PC-9 (cell line): Measurements from ENCODE around the gene SLC38A8. TPM values are rescaled to one million over a fixed set of nuclear protein-coding genes. Genes with fewer than 3 reads are reported as not detected.

ENCODE experiments used
- BruUV-seq: library from RNA; stranded (reverse); fragments of 400-500 nt; replicated peaks from 2 replicates; lab custom pipeline; 2021; lab: Mats Ljungman, UMichigan
- CTCF ChIA-PET: fragments of 300-600 bp; sonication (Branson Sonifier 250); formaldehyde crosslinking; loops from one replicate; lab custom pipeline; 2022; ENCODE audit warnings: antibody characterized with exemption; lab: Charles Lee
- POLR2A ChIA-PET: fragments of 300-600 bp; sonication (Branson Sonifier 250); formaldehyde crosslinking; loops from one replicate; lab custom pipeline; 2022; ENCODE audit warnings: antibody characterized with exemption; ENCODE audit not compliant: unreplicated experiment; lab: Charles Lee
- DNase-seq, 2 experiments: peaks; one replicate each; pipeline versions ENCODE4 v3.0.0 to v3.0.0-alpha.2; 2015 to 2022; ENCODE audit warnings: mixed read lengths in 1 of 2
- H2AFZ ChIP-seq: fragments of 200-600 bp; sonication (generic); 2 replicates; pipeline ENCODE4 v1.8.1; 2017; ENCODE audit warnings: antibody characterized with exemption
- H3F3A ChIP-seq: fragments of 200-600 bp; sonication (generic); 2 replicates; pipeline ENCODE4 v1.8.1; 2017; ENCODE audit warnings: antibody characterized with exemption, mild to moderate bottlenecking, low read depth; ENCODE audit not compliant: insufficient read depth
- H3K27ac ChIP-seq: fragments of 200-600 bp; sonication (generic); 2 replicates; pipeline ENCODE4 v1.6.1; 2016; ENCODE audit warnings: mixed run types
- H3K27me3 ChIP-seq: fragments of 200-600 bp; sonication (generic); 2 replicates; pipeline ENCODE4 v1.6.1; 2016; ENCODE audit warnings: low read depth, mixed run types; ENCODE audit not compliant: insufficient read depth
- H3K36me3 ChIP-seq: fragments of 200-600 bp; sonication (generic); 2 replicates; pipeline ENCODE4 v1.6.1; 2016; ENCODE audit warnings: low read depth, mixed run types
- H3K4me1 ChIP-seq: fragments of 200-600 bp; sonication (generic); replicated peaks from 2 replicates; pipeline ENCODE4 v1.6.1; 2016; ENCODE audit warnings: mixed run types; ENCODE audit not compliant: insufficient read depth
- H3K4me2 ChIP-seq: fragments of 200-600 bp; sonication (generic); 2 replicates; pipeline ENCODE4 v1.6.1; 2017; ENCODE audit warnings: mixed run types
- H3K4me3 ChIP-seq: fragments of 200-600 bp; sonication (generic); 2 replicates; pipeline ENCODE4 v1.6.1; 2016; ENCODE audit warnings: mixed run types
- H3K79me2 ChIP-seq: fragments of 200-600 bp; sonication (generic); 2 replicates; pipeline ENCODE4 v1.6.1; 2017; ENCODE audit warnings: low read depth, mixed run types
- H3K9me2 ChIP-seq: fragments of 200-600 bp; sonication (generic); 2 replicates; pipeline ENCODE4 v1.8.1; 2017; ENCODE audit warnings: mild to moderate bottlenecking; ENCODE audit not compliant: insufficient read depth
- H3K9me3 ChIP-seq: fragments of 200-600 bp; sonication (generic); 2 replicates; pipeline ENCODE4 v1.8.1; 2016; ENCODE audit warnings: low read depth; ENCODE audit not compliant: insufficient read depth
- H4K20me1 ChIP-seq: fragments of 200-600 bp; sonication (generic); 2 replicates; pipeline ENCODE4 v1.8.1; 2017; ENCODE audit not compliant: insufficient read depth
- CTCF ChIP-seq: fragments of 200-600 bp; sonication (generic); conservative IDR thresholded peaks from 2 replicates; pipeline ENCODE4 v1.6.1; 2017; ENCODE audit warnings: mixed run types, antibody characterized with exemption, mild to moderate bottlenecking, moderate library complexity
- EZH2 ChIP-seq: fragments of 200-600 bp; sonication (generic); IDR thresholded peaks from 2 replicates; pipeline ENCODE4 v1.8.0; 2017; ENCODE audit warnings: antibody characterized with exemption, low read depth
- intact Hi-C: fragments of 100-400 bp; cut with micrococcal nuclease; formaldehyde crosslinking; loops from one replicate; pipeline ENCODE4 v1.10.0; 2022; ENCODE audit not compliant: unreplicated experiment
- total RNA-seq: library from RNA; stranded (reverse); gene quantifications from 2 replicates; pipeline ENCODE4 v1.2.3, GENCODE V29; 2021

Gene SLC38A8
- total RNA-seq, 1 experiment from 2014 or later = not detected

- Histone ChIP-seq H4K20me1 (no peaks in the 10 kb centered on the region), H3K27ac (no peak overlapping the region), H3K4me2 (no peak overlapping the region), H3K27me3 (0 out of 2 replicates have a peak, but pooled peaks cover 7% of the 10 kb centered on the region), H3K9me2 (no peaks in the 10 kb centered on the region), H3K4me1 (0 out of 2 replicates have a peak, but pooled peaks cover 3% of the 10 kb centered on the region), H3K4me3 (no peak overlapping the region), H3K36me3 (no peaks in the 10 kb centered on the region), H3K79me2 (no peaks in the 10 kb centered on the region), H3K9me3 (peaks cover 4% of the 10 kb centered on the region; the same call in 1 of the 2 replicates), H3F3A (no peaks in the 10 kb centered on the region; the same call in none of the 2 replicates), H2AFZ (no peak overlapping the region)
- ChIA-PET CTCF (no interaction called here), POLR2A (no interaction called here)
- DNase-seq = no peak
- intact Hi-C loops = loop anchor here (2.0 kb wide), 1 partner anchor 63 kb away; the partner anchor contains the start of gene OSGIN1
- no peak for TF ChIP-seq EZH2
- BruUV-seq = no TSS peak
Measured at GRCh38 chr16:84015399-84015798, 27.2 kb downstream of the SLC38A8 start.

GRCh38 chr16:84014570-84015327, 27.8 kb downstream of the SLC38A8 start:
- Histone ChIP-seq H3K4me2 (peak overlapping the region; percentile 39; the same call in 1 of the 2 replicates), H3K4me3 (no peak overlapping the region), H3K27me3 (0 out of 2 replicates have a peak, but pooled peaks cover 3% of the 10 kb centered on the region), H2AFZ (no peak overlapping the region), H3K36me3 (no peaks in the 10 kb centered on the region), H4K20me1 (no peaks in the 10 kb centered on the region), H3K27ac (no peak overlapping the region), H3K4me1 (0 out of 2 replicates have a peak, but pooled peaks cover 3% of the 10 kb centered on the region), H3K79me2 (no peaks in the 10 kb centered on the region), H3F3A (no peaks in the 10 kb centered on the region; the same call in none of the 2 replicates), H3K9me2 (no peaks in the 10 kb centered on the region), H3K9me3 (peaks cover 4% of the 10 kb centered on the region; the same call in 1 of the 2 replicates)
- no TSS peak for BruUV-seq
- CTCF ChIA-PET = interaction anchor here (0.6 to 1.5 kb wide), 5 partner anchors 61 to 1778 kb away, joined by 3 to 11 read pairs (median 6); partner anchors contain the start of genes MLYCD and OSGIN1
- DNase-seq = no peak
- POLR2A ChIA-PET = interaction anchor here (0.6 to 1.2 kb wide), 4 partner anchors 26 to 60 kb away, joined by 5 to 31 read pairs (median 6); no protein-coding TSS in a partner anchor
- 0 out of 2 replicates have a peak, but pooled peaks have one; percentile 18 for TF ChIP-seq CTCF
- TF ChIP-seq EZH2 = no peak
- intact Hi-C loops = loop anchor here (2.0 kb wide), 1 partner anchor 62 kb away; the partner anchor contains the start of gene OSGIN1

GRCh38 chr16:84013787-84014569, 28.6 kb downstream of the SLC38A8 start:
- no peaks in the 10 kb centered on the region; the same call in none of the 2 replicates for H3F3A ChIP-seq
- H2AFZ ChIP-seq = no peak overlapping the region
- no peak overlapping the region for H3K4me3 ChIP-seq
- peaks cover 4% of the 10 kb centered on the region; the same call in 1 of the 2 replicates for H3K9me3 ChIP-seq
- no peaks in the 10 kb centered on the region for H3K36me3 ChIP-seq
- H3K27me3 ChIP-seq = no peaks in the 10 kb centered on the region
- no peaks in the 10 kb centered on the region for H3K9me2 ChIP-seq
- BruUV-seq = no TSS peak
- no peaks in the 10 kb centered on the region for H3K79me2 ChIP-seq
- TF ChIP-seq CTCF (no peak), EZH2 (no peak)
- peak; percentile 95 to 99 for DNase-seq
- POLR2A ChIA-PET = interaction anchor here (0.6 to 1.2 kb wide), 4 partner anchors 29 to 86 kb away, joined by 4 to 31 read pairs (median 6); no protein-coding TSS in a partner anchor
- intact Hi-C loops = loop anchor here (2.0 kb wide), 1 partner anchor 61 kb away; the partner anchor contains the start of gene OSGIN1
- H4K20me1 ChIP-seq = no peaks in the 10 kb centered on the region
- H3K27ac ChIP-seq = no peak overlapping the region
- 0 out of 2 replicates have a peak, but pooled peaks cover 3% of the 10 kb centered on the region for H3K4me1 ChIP-seq
- H3K4me2 ChIP-seq = peak overlapping the region; percentile 43; the same call in 1 of the 2 replicates
- CTCF ChIA-PET = interaction anchor here (0.6 to 1.5 kb wide), 8 partner anchors 60 to 1777 kb away, joined by 3 to 11 read pairs (median 5); partner anchors contain the start of genes MLYCD and OSGIN1
